HepG2 (cell line): ENCODE measurements around the gene FAM20A. TPM values are rescaled to one million over a fixed set of nuclear protein-coding genes. Genes with fewer than 3 reads are reported as not detected.

ENCODE experiments used
- ADNP ChIP-seq: sonication (generic); formaldehyde crosslinking; IDR thresholded peaks from 2 replicates; pipeline ENCODE4 v1.4.0; 2020; ENCODE audit warnings: missing genetic modification reagents
- AKAP8 ChIP-seq: sonication (generic); formaldehyde crosslinking; IDR thresholded peaks from 2 replicates; pipeline ENCODE4 v1.5.1; 2020; ENCODE audit warnings: mild to moderate bottlenecking, missing genetic modification reagents
- BHLHE40 ChIP-seq: IDR thresholded peaks from 2 replicates; pipeline ENCODE4 v1.6.1; 2011; ENCODE audit warnings: low read length, improper control_type of control experiment
- KAT8 ChIP-seq: IDR thresholded peaks from 2 replicates; pipeline ENCODE4 v1.6.1; 2016; ENCODE audit warnings: missing genetic modification reagents, missing compliant biosample characterization
- RBAK ChIP-seq: sonication (generic); formaldehyde crosslinking; IDR thresholded peaks from 2 replicates; pipeline ENCODE4 v1.5.1; 2020; ENCODE audit warnings: mild to moderate bottlenecking, missing genetic modification reagents
- SAP130 ChIP-seq: IDR thresholded peaks from 2 replicates; pipeline ENCODE4 v1.6.1; 2016; ENCODE audit warnings: low read depth
- SOX13 ChIP-seq, 3 experiments: fragments of 450-650 bp in 1 of 3; sonication (generic) in 1 of 3; formaldehyde crosslinking in 1 of 3; IDR thresholded peaks in 2 of 3; conservative IDR thresholded peaks in 1 of 3; 2 replicates each; pipeline versions ENCODE4 v1.5.0 to v1.6.1; 2016 to 2020; ENCODE audit warnings: antibody characterized with exemption in 1 of 3, mild to moderate bottlenecking in 1 of 3, missing compliant biosample characterization in 1 of 3, missing genetic modification reagents in 1 of 3, moderate library complexity in 1 of 3
- TEAD3 ChIP-seq: optimal IDR thresholded peaks from 2 replicates; pipeline ENCODE3; 2016; ENCODE audit warnings: borderline replicate concordance
- ZBTB21 ChIP-seq: sonication (generic); formaldehyde crosslinking; IDR thresholded peaks from 2 replicates; pipeline ENCODE4 v1.4.0; 2020; ENCODE audit warnings: missing genetic modification reagents
- ZBTB38 ChIP-seq: sonication (generic); formaldehyde crosslinking; IDR thresholded peaks from 2 replicates; pipeline ENCODE4 v1.5.1; 2020; ENCODE audit warnings: mild to moderate bottlenecking, missing genetic modification reagents
- ZGPAT ChIP-seq: IDR thresholded peaks from 2 replicates; pipeline ENCODE4 v1.6.1; 2016; ENCODE audit warnings: mild to moderate bottlenecking
- ZNF18 ChIP-seq: sonication (generic); formaldehyde crosslinking; IDR thresholded peaks from 2 replicates; pipeline ENCODE4 v1.8.0; 2022; ENCODE audit warnings: mild to moderate bottlenecking, missing genetic modification reagents; ENCODE audit not compliant: insufficient replicate concordance
- ZNF280D ChIP-seq: sonication (generic); formaldehyde crosslinking; IDR thresholded peaks from 2 replicates; pipeline ENCODE4 v1.5.1; 2020; ENCODE audit warnings: mild to moderate bottlenecking, missing genetic modification reagents
- ZNF496 ChIP-seq: sonication (generic); formaldehyde crosslinking; IDR thresholded peaks from 2 replicates; pipeline ENCODE4 v1.8.1; 2023; ENCODE audit warnings: mild to moderate bottlenecking, moderate library complexity, missing genetic modification reagents; ENCODE audit not compliant: insufficient replicate concordance
- ZNF672 ChIP-seq: sonication (generic); formaldehyde crosslinking; IDR thresholded peaks from 2 replicates; pipeline ENCODE4 v1.8.1; 2022; ENCODE audit warnings: missing genetic modification reagents
- ZNF777 ChIP-seq: sonication (generic); formaldehyde crosslinking; IDR thresholded peaks from 2 replicates; pipeline ENCODE4 v1.4.0; 2020; ENCODE audit warnings: missing genetic modification reagents
- polyA plus RNA-seq, 8 experiments: library from polyadenylated mRNA; depleted of rRNA in 3 of 8; stranded (reverse) in 7 of 8; unstranded in 1 of 8; fragments of >200 nt; fragmentation: Illumina TruSeq in 4 of 8; extraction: Trizol in 4 of 8; gene quantifications; 2 replicates each; pipeline versions ENCODE4 v1.2.1 to v1.2.3, GENCODE V29; 2011 to 2016; ENCODE audit warnings: low read depth in 4 of 8, missing spikeins in 1 of 8, mixed read lengths in 1 of 8; ENCODE audit not compliant: insufficient read depth in 1 of 8
- total RNA-seq, 5 experiments: library from RNA; depleted of rRNA; stranded (reverse); fragments of >200 nt; fragmentation: Illumina TruSeq; extraction: Trizol; gene quantifications; 2 replicates each; pipeline ENCODE4 v1.2.3, GENCODE V29; 2016; ENCODE audit warnings: low read depth in 1 of 5
- TF ChIP-seq, protein P1 (sequence below): IDR thresholded peaks from 2 replicates; pipeline ENCODE4 v1.6.1; 2012; ENCODE audit warnings: inconsistent platforms
- TF ChIP-seq, protein P2 (sequence below): sonication (generic); formaldehyde crosslinking; IDR thresholded peaks from 2 replicates; pipeline ENCODE4 v1.4.0; 2020; ENCODE audit warnings: low read depth, mild to moderate bottlenecking, missing genetic modification reagents
- TF ChIP-seq, protein P3 (sequence below): sonication (generic); formaldehyde crosslinking; IDR thresholded peaks from 2 replicates; pipeline ENCODE4 v1.4.0; 2020; ENCODE audit warnings: mild to moderate bottlenecking, missing genetic modification reagents

FAM20A gene
- total and polyA plus RNA-seq, 2 of the 13 experiments (the other 11 are each of a cell fraction or from before 2014, with no cell fraction given), result 9.3 to 20.7 TPM

DNA sequence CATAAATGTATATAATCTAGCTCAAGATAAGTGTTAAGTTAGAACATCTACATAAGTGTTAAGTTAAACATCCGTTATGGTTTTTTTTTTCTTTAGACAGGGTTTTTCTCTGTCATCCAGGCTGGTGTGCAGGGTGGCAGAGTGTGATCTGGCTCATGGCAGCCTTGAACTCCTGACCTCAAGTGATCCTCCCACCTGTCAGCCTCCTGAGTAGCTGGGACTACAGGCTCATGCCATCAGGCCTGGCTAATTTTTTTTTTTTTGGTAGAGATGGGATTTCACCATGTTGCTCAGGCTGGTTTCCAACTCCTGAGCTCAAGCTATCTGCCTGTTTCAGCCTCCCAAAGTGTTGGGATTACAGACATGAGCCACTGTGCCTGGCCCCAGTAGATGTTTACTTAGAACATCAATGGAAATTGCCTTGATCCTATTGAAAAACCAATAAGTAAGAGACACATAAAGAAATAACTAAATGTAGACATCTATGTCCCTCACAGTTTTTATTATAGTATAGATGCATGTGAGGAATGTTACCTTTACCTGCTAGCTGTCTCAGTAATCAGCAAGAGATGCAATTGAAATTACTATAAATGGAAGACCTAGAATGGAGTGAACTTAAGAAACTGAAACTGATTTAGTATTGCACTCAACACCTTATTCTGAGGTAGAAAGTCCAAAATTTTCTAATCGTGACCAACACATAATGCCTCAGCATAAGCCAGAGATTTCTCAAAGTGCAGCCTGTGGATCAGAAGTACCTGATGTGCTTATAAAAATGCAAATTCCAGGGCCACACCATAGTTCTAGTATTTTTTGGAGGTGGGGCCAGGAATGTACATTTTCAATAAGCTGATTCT lies 5.5 kb upstream of the FAM20A start (continued):
- TF ChIP-seq ZNF777 (CRISPR knock-in tag), result no peak
- TF ChIP-seq ADNP, result peak; percentile 43; the same call in 1 of the 2 replicates
- TF ChIP-seq, protein P1, sequence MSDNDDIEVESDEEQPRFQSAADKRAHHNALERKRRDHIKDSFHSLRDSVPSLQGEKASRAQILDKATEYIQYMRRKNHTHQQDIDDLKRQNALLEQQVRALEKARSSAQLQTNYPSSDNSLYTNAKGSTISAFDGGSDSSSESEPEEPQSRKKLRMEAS, result peak; percentile 45; the same call in 1 of the 2 replicates
- TF ChIP-seq ZNF18 (CRISPR knock-in tag), result peak; percentile 94
- TF ChIP-seq BHLHE40, result no peak
- no peak for TF ChIP-seq ZNF496 (CRISPR knock-in tag)
- TF ChIP-seq ZNF280D (CRISPR knock-in tag), result peak; percentile 55; the same call in 1 of the 2 replicates
- 0 out of 2 replicates have a peak, but pooled peaks have one; percentile 49 for TF ChIP-seq AKAP8
- TF ChIP-seq ZNF672 (CRISPR knock-in tag), result no peak
- TF ChIP-seq, protein P2, sequence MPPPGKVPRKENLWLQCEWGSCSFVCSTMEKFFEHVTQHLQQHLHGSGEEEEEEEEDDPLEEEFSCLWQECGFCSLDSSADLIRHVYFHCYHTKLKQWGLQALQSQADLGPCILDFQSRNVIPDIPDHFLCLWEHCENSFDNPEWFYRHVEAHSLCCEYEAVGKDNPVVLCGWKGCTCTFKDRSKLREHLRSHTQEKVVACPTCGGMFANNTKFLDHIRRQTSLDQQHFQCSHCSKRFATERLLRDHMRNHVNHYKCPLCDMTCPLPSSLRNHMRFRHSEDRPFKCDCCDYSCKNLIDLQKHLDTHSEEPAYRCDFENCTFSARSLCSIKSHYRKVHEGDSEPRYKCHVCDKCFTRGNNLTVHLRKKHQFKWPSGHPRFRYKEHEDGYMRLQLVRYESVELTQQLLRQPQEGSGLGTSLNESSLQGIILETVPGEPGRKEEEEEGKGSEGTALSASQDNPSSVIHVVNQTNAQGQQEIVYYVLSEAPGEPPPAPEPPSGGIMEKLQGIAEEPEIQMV (CRISPR knock-in tag), result no peak
- TF ChIP-seq TEAD3 (CRISPR knock-in tag), result peak; percentile 50
- TF ChIP-seq RBAK, result no peak
- TF ChIP-seq ZBTB38, result no peak
- TF ChIP-seq SAP130 (CRISPR knock-in tag), result peak; percentile 79
- TF ChIP-seq SOX13 (IDR thresholded peaks at IDR 0.05), result no peak
- peak in 1 of 2 experiments; percentile 62; a peak in 1 of 4 replicates for TF ChIP-seq SOX13 (CRISPR knock-in tag; conservative IDR thresholded peaks at IDR 0.05 in 1 of 2, IDR thresholded peaks at IDR 0.05 in 1 of 2)
- TF ChIP-seq KAT8 (CRISPR knock-in tag), result 0 out of 2 replicates have a peak, but pooled peaks have one; percentile 14
- TF ChIP-seq, protein P3, sequence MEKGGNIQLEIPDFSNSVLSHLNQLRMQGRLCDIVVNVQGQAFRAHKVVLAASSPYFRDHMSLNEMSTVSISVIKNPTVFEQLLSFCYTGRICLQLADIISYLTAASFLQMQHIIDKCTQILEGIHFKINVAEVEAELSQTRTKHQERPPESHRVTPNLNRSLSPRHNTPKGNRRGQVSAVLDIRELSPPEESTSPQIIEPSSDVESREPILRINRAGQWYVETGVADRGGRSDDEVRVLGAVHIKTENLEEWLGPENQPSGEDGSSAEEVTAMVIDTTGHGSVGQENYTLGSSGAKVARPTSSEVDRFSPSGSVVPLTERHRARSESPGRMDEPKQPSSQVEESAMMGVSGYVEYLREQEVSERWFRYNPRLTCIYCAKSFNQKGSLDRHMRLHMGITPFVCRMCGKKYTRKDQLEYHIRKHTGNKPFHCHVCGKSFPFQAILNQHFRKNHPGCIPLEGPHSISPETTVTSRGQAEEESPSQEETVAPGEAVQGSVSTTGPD (CRISPR knock-in tag), result peak; percentile 90
- TF ChIP-seq ZBTB21 (CRISPR knock-in tag), result no peak
- TF ChIP-seq ZGPAT (CRISPR knock-in tag), result peak; percentile 52; the same call in 1 of the 2 replicates
